Posterior vena cava (tissue), 2 donors: ENCODE results near the gene SLC25A41. TPM values are rescaled to one million over a fixed set of nuclear protein-coding genes. Genes with fewer than 3 reads are reported as not detected.
"Not testable (repeated sequence)": the region's sequence is repeated elsewhere in the genome, so short reads cannot be mapped to it uniquely, and the experiment has no call there.

Source experiments
- DNase-seq: peaks from one replicate; pipeline ENCODE4 v3.0.0-alpha.2; 2020; ENCODE audit warnings: low spot score
- intact Hi-C, 2 donors: fragments of 100-400 bp; cut with DNase I; formaldehyde crosslinking; loops; one replicate each; pipeline versions ENCODE4 v1.14.1 to v1.14.2; 2022 to 2023
- total RNA-seq, 2 donors: library from RNA; stranded (reverse); fragmentation: NEBNext Ultra II Directional; extraction: Animal tissue kit (Norgen Biotek cat#: 25700); gene quantifications; one replicate each; pipeline ENCODE4 v1.2.1, GENCODE V29; 2021
- donor health status: DM: yes; HTN: yes; CAD: no.
- donor health status: DM: yes; HTN: yes; CAD: no.

Gene SLC25A41
- total RNA-seq, 2 donors from 2014 or later: 0.24 TPM; not detected in 1

GRCh38 chr19:6415591-6416190 lies 17.9 kb downstream of the SLC25A41 start:
- intact Hi-C loops: loop anchor here (10.0 kb wide), 2 partner anchors 131 to 191 kb away; no protein-coding TSS in a partner anchor
- DNase-seq: no peak

GRCh38 chr19:6414793-6415590 lies 18.6 kb downstream of the SLC25A41 start:
- no peak for DNase-seq

GRCh38 chr19:6413721-6414643 lies 19.6 kb downstream of the SLC25A41 start:
- no peak for DNase-seq
- intact Hi-C loops: loop anchor here (10.0 kb wide), 2 partner anchors 129 to 189 kb away; no protein-coding TSS in a partner anchor

More at GRCh38 chr19:6414793-6415590, 18.6 kb downstream of the SLC25A41 start:
- intact Hi-C loops: loop anchor here (10.0 kb wide), 2 partner anchors 130 to 190 kb away; no protein-coding TSS in a partner anchor

- DNase-seq: no peak
- intact Hi-C loops: loop anchor here (10.0 kb wide), 2 partner anchors 128 to 188 kb away; no protein-coding TSS in a partner anchor
Measured at GRCh38 chr19:6413291-6413690, 20.3 kb downstream of the SLC25A41 start.

- intact Hi-C loops: loop anchor here (10.0 kb wide), 2 partner anchors 128 to 188 kb away; no protein-coding TSS in a partner anchor
- DNase-seq: no peak
Measured at GRCh38 chr19:6412447-6413091, 21.0 kb downstream of the SLC25A41 start.

GRCh38 chr19:6412061-6412446 lies 21.5 kb downstream of the SLC25A41 start:
- intact Hi-C loops: loop anchor here (10.0 kb wide), 2 partner anchors 127 to 187 kb away; no protein-coding TSS in a partner anchor

GRCh38 chr19:6409346-6409745 lies 24.2 kb downstream of the SLC25A41 start:
- intact Hi-C loops: no loop called here
- no peak for DNase-seq

More at GRCh38 chr19:6412061-6412446, 21.5 kb downstream of the SLC25A41 start:
- no peak for DNase-seq

GRCh38 chr19:6406401-6406800 lies 27.2 kb downstream of the SLC25A41 start:
- intact Hi-C loops: no loop called here
- no peak for DNase-seq

GRCh38 chr19:6402837-6403608 lies 30.5 kb downstream of the SLC25A41 start:
- intact Hi-C loops: no loop called here
- no peak for DNase-seq

- intact Hi-C loops: no loop called here
- no peak for DNase-seq
Measured at GRCh38 chr19:6402058-6402457, 31.5 kb downstream of the SLC25A41 start.

- DNase-seq, intact Hi-C loops: not testable (repeated sequence)
Measured at GRCh38 chr19:6400062-6400944, 33.3 kb downstream of the SLC25A41 start.

GRCh38 chr19:6396305-6396704 lies 37.3 kb downstream of the SLC25A41 start:
- no peak for DNase-seq
- intact Hi-C loops: no loop called here

- intact Hi-C loops: no loop called here
- no peak for DNase-seq
Measured at GRCh38 chr19:6394831-6395230, 38.7 kb downstream of the SLC25A41 start.

GRCh38 chr19:6393983-6394412 lies 39.6 kb downstream of the SLC25A41 start:
- no peak for DNase-seq
- intact Hi-C loops: no loop called here

- DNase-seq: peak; percentile 99
- intact Hi-C loops: no loop called here
Measured at GRCh38 chr19:6393074-6393982, 40.2 kb downstream of the SLC25A41 start, which contains the start of gene GTF2F1. TSS of gene GTF2F1 (minus strand) at chr19:6393164. CDS start at chr19:6392995, 169 bp downstream.
